HG02678 (cell line): ENCODE results near the gene PAFAH1B2.

Source experiments
- ATAC-seq: cut with Tn5 transposase; IDR thresholded peaks from one replicate; pipeline ENCODE4 v1.9.1; 2021; ENCODE audit warnings: mild to moderate bottlenecking, moderate library complexity; ENCODE audit not compliant: unreplicated experiment

PAFAH1B2 gene

GRCh38 chr11:117219455-117219854, 75.4 kb downstream of the PAFAH1B2 start:
- ATAC-seq, result no peak

GRCh38 chr11:117219995-117220394, 75.9 kb downstream of the PAFAH1B2 start:
- no peak for ATAC-seq

- no peak for ATAC-seq
These were observed 76.5 kb downstream of the PAFAH1B2 start for GRCh38 chr11:117220568-117220967.

GRCh38 chr11:117220999-117221774, 77.1 kb downstream of the PAFAH1B2 start:
- ATAC-seq, result no peak

GRCh38 chr11:117221775-117222517, 77.9 kb downstream of the PAFAH1B2 start:
- ATAC-seq, result no peak

GRCh38 chr11:117222991-117223740, 79.1 kb downstream of the PAFAH1B2 start:
- ATAC-seq, result no peak

GRCh38 chr11:117223741-117224689, 79.9 kb downstream of the PAFAH1B2 start:
- no peak for ATAC-seq

GRCh38 chr11:117225553-117226170, 81.6 kb downstream of the PAFAH1B2 start:
- no peak for ATAC-seq
